IMR-90 (cell line): ENCODE data around the gene FOXP1. TPM values are rescaled to one million over a fixed set of nuclear protein-coding genes. Genes with fewer than 3 reads are reported as not detected.

Source experiments
- ATAC-seq: fragments of 200-7000 bp; cut with Tn5 transposase; 2 replicates; pipeline ENCODE4 v1.9.1; 2020; ENCODE audit warnings: low read depth, mild to moderate bottlenecking, moderate library complexity
- BruUV-seq: library from RNA; stranded (reverse); fragments of 400-500 nt; replicated peaks from 2 replicates; lab custom pipeline; 2021; lab: Mats Ljungman, UMichigan
- CTCF ChIA-PET: fragments of 300-600 bp; formaldehyde crosslinking; extraction: SDS; loops from one replicate; lab custom pipeline; 2021; ENCODE audit warnings: antibody characterized with exemption; lab: Yijun Ruan, JAX
- POLR2A ChIA-PET: fragments of 300-600 bp; sonication (Branson Sonifier 250); formaldehyde crosslinking; loops from one replicate; lab custom pipeline; 2022; ENCODE audit warnings: antibody characterized with exemption; ENCODE audit not compliant: unreplicated experiment; lab: Charles Lee
- DNase-seq: peaks from one replicate; pipeline ENCODE4 v3.0.0; 2013
- H2AFZ ChIP-seq: replicated peaks from 2 replicates; pipeline ENCODE3; 2013; ENCODE audit warnings: low read length, mild to moderate bottlenecking; ENCODE audit not compliant: poor library complexity
- H2AK5ac ChIP-seq: 2 replicates; pipeline ENCODE4 v1.6.1; 2013; ENCODE audit warnings: low read depth, low read length, inconsistent platforms
- H2AK9ac ChIP-seq: replicated peaks from 2 replicates; pipeline ENCODE3; 2013; ENCODE audit warnings: mild to moderate bottlenecking, low read depth, low read length, moderate library complexity; ENCODE audit not compliant: poor library complexity
- H2BK120ac ChIP-seq: 2 replicates; pipeline ENCODE4 v1.6.1; 2013; ENCODE audit warnings: low read depth, low read length, inconsistent platforms
- H2BK15ac ChIP-seq: 3 replicates; pipeline ENCODE4 v1.6.1; 2013; ENCODE audit warnings: low read depth, low read length, inconsistent platforms
- H2BK20ac ChIP-seq: 2 replicates; pipeline ENCODE4 v1.6.1; 2013; ENCODE audit warnings: low read depth, mild to moderate bottlenecking, inconsistent platforms, low read length, moderate library complexity
- H2BK5ac ChIP-seq: 2 replicates; pipeline ENCODE4 v1.6.1; 2013; ENCODE audit warnings: mild to moderate bottlenecking, low read depth, low read length, inconsistent platforms; ENCODE audit not compliant: poor library complexity, severe bottlenecking
- H3K14ac ChIP-seq: replicated peaks from 2 replicates; pipeline ENCODE4 v1.6.1; 2013; ENCODE audit warnings: low read depth, low read length, inconsistent platforms
- H3K18ac ChIP-seq: 2 replicates; pipeline ENCODE4 v1.6.1; 2013; ENCODE audit warnings: low read depth, low read length, control low read depth
- H3K23ac ChIP-seq: 2 replicates; pipeline ENCODE4 v1.6.1; 2013; ENCODE audit warnings: low read depth, low read length, inconsistent platforms
- H3K27ac ChIP-seq: 2 replicates; pipeline ENCODE4 v1.5.1; 2013; ENCODE audit warnings: mild to moderate bottlenecking, control low read depth, low read length; ENCODE audit not compliant: insufficient read depth
- H3K27me3 ChIP-seq: 2 replicates; pipeline ENCODE4 v1.6.1; 2013; ENCODE audit warnings: low read length; ENCODE audit not compliant: control insufficient read depth, insufficient read depth
- H3K36me3 ChIP-seq: 2 replicates; pipeline ENCODE4 v1.6.1; 2013; ENCODE audit warnings: low read length, mixed read lengths; ENCODE audit not compliant: control insufficient read depth, insufficient read depth
- H3K4ac ChIP-seq: 2 replicates; pipeline ENCODE4 v1.6.1; 2013; ENCODE audit warnings: low read depth, low read length, inconsistent platforms
- H3K4me1 ChIP-seq: 2 replicates; pipeline ENCODE4 v1.6.1; 2013; ENCODE audit warnings: low read length, mixed read lengths; ENCODE audit not compliant: control insufficient read depth, insufficient read depth
- H3K4me2 ChIP-seq: 2 replicates; pipeline ENCODE4 v1.6.1; 2013; ENCODE audit warnings: low read depth, mild to moderate bottlenecking, control low read depth, low read length, moderate library complexity
- H3K4me3 ChIP-seq: 2 replicates; pipeline ENCODE4 v1.5.1; 2013; ENCODE audit warnings: low read depth, mild to moderate bottlenecking, control low read depth, low read length, moderate library complexity; ENCODE audit not compliant: insufficient read depth
- H3K56ac ChIP-seq: 2 replicates; pipeline ENCODE4 v1.6.1; 2013; ENCODE audit warnings: low read length, inconsistent platforms; ENCODE audit not compliant: insufficient read depth; ENCODE audit errors: extremely low read depth
- H3K79me1 ChIP-seq, 2 experiments: 2 replicates each; pipeline ENCODE4 v1.6.1; 2013; ENCODE audit warnings: low read length in 2 of 2, inconsistent platforms in 1 of 2, low read depth in 1 of 2
- H3K9ac ChIP-seq: 2 replicates; pipeline ENCODE4 v1.6.1; 2013; ENCODE audit warnings: low read depth, low read length, control low read depth
- H3K9me1 ChIP-seq: 2 replicates; pipeline ENCODE4 v1.6.1; 2013; ENCODE audit warnings: low read length, inconsistent platforms; ENCODE audit not compliant: insufficient read depth
- H3K9me3 ChIP-seq: 2 replicates; pipeline ENCODE4 v1.6.1; 2013; ENCODE audit warnings: low read length; ENCODE audit not compliant: control insufficient read depth, insufficient read depth
- H4K20me1 ChIP-seq: 2 replicates; pipeline ENCODE4 v1.6.1; 2013; ENCODE audit warnings: low read length, inconsistent platforms; ENCODE audit not compliant: insufficient read depth
- H4K5ac ChIP-seq: 2 replicates; pipeline ENCODE4 v1.6.1; 2013; ENCODE audit warnings: mild to moderate bottlenecking, low read depth, low read length, control low read depth
- H4K8ac ChIP-seq, 2 experiments: 2 replicates each; pipeline ENCODE4 v1.6.1; 2013; ENCODE audit warnings: low read depth in 2 of 2, low read length in 2 of 2, control low read depth in 1 of 2, inconsistent platforms in 1 of 2
- H4K91ac ChIP-seq: 2 replicates; pipeline ENCODE4 v1.6.1; 2013; ENCODE audit warnings: low read depth, low read length, inconsistent platforms; ENCODE audit not compliant: insufficient read depth
- BHLHE40 ChIP-seq: fragments of 150-350 bp; IDR thresholded peaks from 2 replicates; pipeline ENCODE4 v1.6.1; 2016; ENCODE audit warnings: mild to moderate bottlenecking, low read depth, low read length
- CHD1 ChIP-seq: IDR thresholded peaks from 2 replicates; pipeline ENCODE4 v1.6.1; 2012; ENCODE audit warnings: low read depth, low read length, improper control_type of control experiment
- CTCF ChIP-seq: conservative IDR thresholded peaks from 2 replicates; pipeline ENCODE4 v1.5.1; 2012; ENCODE audit warnings: mild to moderate bottlenecking, low read depth, low read length, improper control_type of control experiment
- FOS ChIP-seq: fragments of 150-350 bp; IDR thresholded peaks from 2 replicates; pipeline ENCODE4 v1.6.1; 2016; ENCODE audit warnings: low read depth, low read length
- MAFK ChIP-seq: IDR thresholded peaks from 2 replicates; pipeline ENCODE4 v1.6.1; 2012; ENCODE audit warnings: low read depth, low read length, improper control_type of control experiment
- MAZ ChIP-seq: IDR thresholded peaks from 2 replicates; pipeline ENCODE4 v1.6.1; 2012; ENCODE audit warnings: low read depth, mild to moderate bottlenecking, low read length, improper control_type of control experiment, moderate library complexity, borderline replicate concordance
- NFE2L2 ChIP-seq: fragments of 150-350 bp; IDR thresholded peaks from 2 replicates; pipeline ENCODE4 v1.6.1; 2016; ENCODE audit warnings: low read depth, mild to moderate bottlenecking, low read length
- POLR2A ChIP-seq: IDR thresholded peaks from 2 replicates; pipeline ENCODE4 v1.6.1; 2012; ENCODE audit warnings: mild to moderate bottlenecking, low read depth, low read length
- RAD21 ChIP-seq: IDR thresholded peaks from 2 replicates; pipeline ENCODE4 v1.6.1; 2012; ENCODE audit warnings: low read length, improper control_type of control experiment
- RCOR1 ChIP-seq: IDR thresholded peaks from 2 replicates; pipeline ENCODE4 v1.6.1; 2012; ENCODE audit warnings: mild to moderate bottlenecking, low read length, improper control_type of control experiment; ENCODE audit not compliant: insufficient replicate concordance
- RFX5 ChIP-seq: IDR thresholded peaks from 2 replicates; pipeline ENCODE4 v1.8.0; 2012; ENCODE audit warnings: low read depth, mild to moderate bottlenecking, low read length, moderate library complexity
- SMC3 ChIP-seq: fragments of 150-350 bp; IDR thresholded peaks from 2 replicates; pipeline ENCODE4 v1.6.1; 2016; ENCODE audit warnings: low read depth, mild to moderate bottlenecking, antibody characterized with exemption, low read length, moderate library complexity
- USF2 ChIP-seq: fragments of 150-350 bp; IDR thresholded peaks from 2 replicates; pipeline ENCODE4 v1.6.1; 2017; ENCODE audit warnings: mild to moderate bottlenecking, antibody characterized with exemption, low read length, low read depth
- WGBS, 2 experiments: methylation state at CpG; one replicate each; pipeline versions ENCODE4 v1.1.5 to v1.1.7; 2013; ENCODE audit warnings: missing lambda C conversion rate in 2 of 2; ENCODE audit not compliant: insufficient read length in 1 of 2; ENCODE audit errors: extremely low coverage in 2 of 2; 5-methylcytosine and 5-hydroxymethylcytosine counted together
- dilution Hi-C: fragments of 300-500 bp; cut with HindIII; formaldehyde crosslinking; loops from one replicate; pipeline ENCODE4 v1.14.3; 2018; ENCODE audit warnings: low sequenced_read_pairs; ENCODE audit not compliant: unreplicated experiment
- in situ Hi-C: fragments of 300-500 bp; cut with MboI; formaldehyde crosslinking; loops from 3 replicates; pipeline ENCODE4 v1.14.3; 2019; ENCODE audit warnings: low sequenced_read_pairs, inconsistent platforms, mixed read lengths
- intact Hi-C: fragments of 100-400 bp; cut with micrococcal nuclease; formaldehyde crosslinking; loops from 2 replicates; pipeline ENCODE4 v1.10.0; 2022
- polyA plus RNA-seq, 3 experiments: library from polyadenylated mRNA; depleted of rRNA; stranded (reverse); fragments of >200 nt; gene quantifications; 2 replicates each; pipeline ENCODE4 v1.2.3, GENCODE V29; 2012; ENCODE audit warnings: low replicate concordance in 1 of 3
- total RNA-seq: library from RNA; depleted of rRNA; stranded (reverse); fragments of >200 nt; gene quantifications from 2 replicates; pipeline ENCODE4 v1.2.3, GENCODE V29; 2012

FOXP1 gene
- total and polyA plus RNA-seq, 2 of the 4 experiments (the other 2 are of a cell fraction) = 37.0 to 132 TPM

- DNase-seq (no peak), ATAC-seq (no peak)
- TF ChIP-seq FOS (no peak), USF2 (no peak), BHLHE40 (no peak), MAFK (no peak), NFE2L2 (no peak), SMC3 (no peak), RAD21 (no peak), MAZ (no peak), POLR2A (no peak), RFX5 (no peak), CHD1 (no peak), CTCF (no peak), RCOR1 (no peak)
- H2AFZ ChIP-seq = no peak overlapping the region
- peak overlapping the region; percentile 22 for H2BK5ac ChIP-seq
- peak overlapping the region; percentile 67; the same call in 1 of the 2 replicates for H3K23ac ChIP-seq
- H4K8ac ChIP-seq = peak overlapping the region; percentile 28 to 36; a peak in 2 of 4 replicates
- H3K14ac ChIP-seq = peak overlapping the region; percentile 73
- ChIA-PET POLR2A (no interaction called here), CTCF (no interaction called here)
- peaks cover 12% of the 10 kb centered on the region for H3K9me1 ChIP-seq
- peak overlapping the region; percentile 97 for H2BK20ac ChIP-seq
- H3K4me1 ChIP-seq = peaks cover 8% of the 10 kb centered on the region
- H4K20me1 ChIP-seq = no peaks in the 10 kb centered on the region
- peak overlapping the region; percentile 38; the same call in 1 of the 2 replicates for H4K5ac ChIP-seq
- 93% methylated on average over 4 of the region's 7 CpGs; no CpG with 5 or more reads in 1 of the 2 experiments for WGBS, 2 experiments
- no peak overlapping the region for H2AK9ac ChIP-seq
- intact Hi-C loops (no loop called here), in situ Hi-C loops (no loop called here), dilution Hi-C loops (no loop called here)
- no peak overlapping the region for H3K9ac ChIP-seq
- peak overlapping the region; percentile 76 for H2AK5ac ChIP-seq
- H3K27ac ChIP-seq = 0 out of 2 replicates have a peak overlapping the region, but pooled peaks have one; percentile 8
- H3K4me3 ChIP-seq = no peak overlapping the region
- no peaks in the 10 kb centered on the region for H3K36me3 ChIP-seq
- peak overlapping the region; percentile 80 for H2BK120ac ChIP-seq
- peak overlapping the region; percentile 80 for H3K4ac ChIP-seq
- no peak overlapping the region for H3K4me2 ChIP-seq
- H4K91ac ChIP-seq = peak overlapping the region; percentile 82
- no peaks in the 10 kb centered on the region for H3K27me3 ChIP-seq
- no peak overlapping the region for H3K56ac ChIP-seq
- no TSS peak for BruUV-seq
- peak overlapping the region; percentile 65; the same call in 2 of the 3 replicates for H2BK15ac ChIP-seq
- peaks cover 16 to 42% of the 10 kb centered on the region in 2 experiments; a peak in 3 of 4 replicates for H3K79me1 ChIP-seq
- H3K9me3 ChIP-seq = no peaks in the 10 kb centered on the region
- H3K18ac ChIP-seq = peak overlapping the region; percentile 11
Measured at GRCh38 chr3:71462586-71462985, 120.9 kb downstream of the FOXP1 start.
